Nephron progenitor cell (in vitro differentiated cells): ENCODE measurements around the gene GRK3.
"Not testable (repeated sequence)": the region's sequence is repeated elsewhere in the genome, so short reads cannot be mapped to it uniquely, and the experiment has no call there.

Experiments used
- DNase-seq: peaks from one replicate; pipeline ENCODE4 v3.0.0; 2021
- H3K27ac Mint-ChIP-seq: 2 replicates; pipeline ENCODE4 v1.8.0; 2021; ENCODE audit warnings: mild to moderate bottlenecking, moderate library complexity, mixed read lengths
- H3K27me3 Mint-ChIP-seq: 2 replicates; pipeline ENCODE4 v1.8.0; 2021; ENCODE audit warnings: mild to moderate bottlenecking, low read depth, mixed read lengths; ENCODE audit not compliant: poor library complexity
- H3K36me3 Mint-ChIP-seq: 2 replicates; pipeline ENCODE4 v1.8.0; 2021; ENCODE audit warnings: low read depth, mixed read lengths
- H3K4me1 Mint-ChIP-seq: 2 replicates; pipeline ENCODE4 v1.8.0; 2021; ENCODE audit warnings: mixed read lengths
- H3K4me3 Mint-ChIP-seq: 2 replicates; pipeline ENCODE4 v1.8.0; 2021; ENCODE audit warnings: mild to moderate bottlenecking, moderate library complexity, mixed read lengths
- H3K9me3 Mint-ChIP-seq: 2 replicates; pipeline ENCODE4 v1.8.0; 2021; ENCODE audit warnings: mild to moderate bottlenecking, moderate library complexity, mixed read lengths
- TF ChIP-seq, protein P1 (sequence below): fragments of 200-600 bp; sonication (generic); IDR thresholded peaks from 2 replicates; pipeline ENCODE4 v1.5.0; 2021; ENCODE audit warnings: antibody characterized with exemption

The GRK3 gene

DNA sequence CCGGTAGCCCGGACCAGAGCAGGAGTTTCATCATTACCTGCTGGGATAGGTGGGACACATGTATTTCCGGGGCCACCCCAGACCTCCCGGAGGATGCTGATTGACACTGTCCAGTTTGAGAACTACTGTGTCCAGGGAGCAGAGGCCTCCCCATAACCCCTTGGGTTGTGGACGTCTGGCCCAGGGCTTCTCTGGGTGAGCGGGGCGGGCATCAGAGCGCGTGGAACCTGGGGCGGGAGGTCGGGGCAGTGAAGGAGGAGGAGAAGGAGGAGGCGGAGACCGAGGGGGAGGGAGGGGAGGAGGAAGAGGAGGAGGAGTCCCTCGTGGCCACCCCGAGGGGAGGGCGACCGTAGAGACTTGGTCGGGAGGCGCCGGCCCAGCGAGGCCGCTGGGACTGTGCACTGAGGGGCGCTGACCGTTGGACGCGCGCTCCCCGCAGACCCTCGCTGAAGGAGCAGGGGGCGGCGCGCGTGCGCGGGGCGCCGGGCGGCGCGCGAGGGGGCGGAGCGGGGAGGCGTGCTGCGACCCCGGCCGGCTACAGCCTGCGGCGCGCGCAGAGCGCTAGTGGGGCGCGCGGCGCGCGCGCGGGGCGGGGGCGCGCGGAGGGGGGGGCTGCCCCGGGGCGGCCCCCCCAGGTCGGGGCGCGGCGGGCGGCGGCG lies at the start of gene GRK3:
GRK3 (plus strand) TSS at position 356 of the 659 bp plus-strand sequence. CDS start 366 bp downstream, outside the sequence.
- Mint-ChIP-seq H3K36me3 (no peaks in the 10 kb centered on the region), H3K4me3 (peak within 1 kb of the TSS; percentile 95), H3K4me1 (peaks cover 46% of the 10 kb centered on the region), H3K9me3 (peaks cover 7% of the 10 kb centered on the region), H3K27me3 (peaks cover 57% of the 10 kb centered on the region), H3K27ac (no peak within 1 kb of the TSS)
- peak; percentile 86 for DNase-seq
- TF ChIP-seq, protein P1, sequence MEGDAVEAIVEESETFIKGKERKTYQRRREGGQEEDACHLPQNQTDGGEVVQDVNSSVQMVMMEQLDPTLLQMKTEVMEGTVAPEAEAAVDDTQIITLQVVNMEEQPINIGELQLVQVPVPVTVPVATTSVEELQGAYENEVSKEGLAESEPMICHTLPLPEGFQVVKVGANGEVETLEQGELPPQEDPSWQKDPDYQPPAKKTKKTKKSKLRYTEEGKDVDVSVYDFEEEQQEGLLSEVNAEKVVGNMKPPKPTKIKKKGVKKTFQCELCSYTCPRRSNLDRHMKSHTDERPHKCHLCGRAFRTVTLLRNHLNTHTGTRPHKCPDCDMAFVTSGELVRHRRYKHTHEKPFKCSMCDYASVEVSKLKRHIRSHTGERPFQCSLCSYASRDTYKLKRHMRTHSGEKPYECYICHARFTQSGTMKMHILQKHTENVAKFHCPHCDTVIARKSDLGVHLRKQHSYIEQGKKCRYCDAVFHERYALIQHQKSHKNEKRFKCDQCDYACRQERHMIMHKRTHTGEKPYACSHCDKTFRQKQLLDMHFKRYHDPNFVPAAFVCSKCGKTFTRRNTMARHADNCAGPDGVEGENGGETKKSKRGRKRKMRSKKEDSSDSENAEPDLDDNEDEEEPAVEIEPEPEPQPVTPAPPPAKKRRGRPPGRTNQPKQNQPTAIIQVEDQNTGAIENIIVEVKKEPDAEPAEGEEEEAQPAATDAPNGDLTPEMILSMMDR: no peak

DNA sequence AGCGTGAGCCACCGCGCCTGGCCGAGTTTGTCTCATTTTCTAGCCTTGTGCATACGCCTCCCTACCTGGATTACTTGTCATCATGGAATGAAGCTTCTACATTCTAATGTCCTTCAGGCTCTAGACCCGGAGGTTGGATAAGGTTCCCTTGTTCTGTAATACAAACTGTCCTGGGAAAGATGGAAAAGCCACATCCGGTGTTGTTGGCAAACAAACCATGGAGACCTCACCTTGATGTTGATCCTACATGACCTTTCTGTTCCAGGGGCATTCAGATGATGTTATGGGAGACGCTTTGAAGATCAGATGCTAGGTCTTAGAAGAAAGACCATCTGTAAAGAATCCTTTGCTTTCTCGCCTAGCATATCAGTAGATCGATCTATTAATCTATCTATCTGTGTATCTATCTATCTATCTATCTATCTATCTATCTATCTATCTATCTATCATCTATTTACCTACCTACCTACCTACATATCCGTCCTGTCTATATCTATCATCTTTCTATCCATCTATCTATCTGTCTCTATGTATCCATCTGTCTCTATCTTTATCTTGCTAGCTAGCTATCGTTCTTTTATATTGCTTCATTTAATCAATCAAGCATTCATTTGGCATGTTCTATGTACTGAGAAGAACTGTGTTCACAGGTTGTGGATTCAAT lies 46.3 kb upstream of the GRK3 start:
- TF ChIP-seq, protein P1: no peak
- peaks cover 14% of the 10 kb centered on the region for H3K9me3 Mint-ChIP-seq
- H3K27me3 Mint-ChIP-seq: no peaks in the 10 kb centered on the region
- no peak overlapping the region for H3K27ac Mint-ChIP-seq
- H3K4me3 Mint-ChIP-seq: no peak overlapping the region
- peaks cover 51% of the 10 kb centered on the region for H3K36me3 Mint-ChIP-seq
- DNase-seq: no peak
- peaks cover 9% of the 10 kb centered on the region for H3K4me1 Mint-ChIP-seq

DNA sequence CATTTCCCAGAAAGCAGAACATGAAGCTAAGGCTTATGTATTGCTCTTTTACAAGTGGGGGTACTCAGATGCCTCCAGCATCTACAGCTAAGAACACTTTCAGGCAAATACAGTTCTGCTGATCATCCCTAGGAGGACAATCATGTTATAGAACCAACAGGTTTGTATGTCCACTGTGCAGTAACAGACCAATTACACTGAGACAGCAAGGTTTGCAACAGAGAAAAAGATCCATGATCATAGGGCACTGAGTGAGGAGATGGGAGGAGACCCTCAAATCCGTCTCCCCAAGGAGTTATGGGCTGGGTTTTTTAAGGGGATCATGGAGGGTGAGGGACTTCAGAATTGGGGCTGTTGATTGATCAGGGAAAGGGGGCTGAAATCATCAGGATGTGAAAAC lies 39.1 kb upstream of the GRK3 start:
- Mint-ChIP-seq H3K4me1 (no peaks in the 10 kb centered on the region), H3K27me3 (peaks cover 10% of the 10 kb centered on the region)

DNA sequence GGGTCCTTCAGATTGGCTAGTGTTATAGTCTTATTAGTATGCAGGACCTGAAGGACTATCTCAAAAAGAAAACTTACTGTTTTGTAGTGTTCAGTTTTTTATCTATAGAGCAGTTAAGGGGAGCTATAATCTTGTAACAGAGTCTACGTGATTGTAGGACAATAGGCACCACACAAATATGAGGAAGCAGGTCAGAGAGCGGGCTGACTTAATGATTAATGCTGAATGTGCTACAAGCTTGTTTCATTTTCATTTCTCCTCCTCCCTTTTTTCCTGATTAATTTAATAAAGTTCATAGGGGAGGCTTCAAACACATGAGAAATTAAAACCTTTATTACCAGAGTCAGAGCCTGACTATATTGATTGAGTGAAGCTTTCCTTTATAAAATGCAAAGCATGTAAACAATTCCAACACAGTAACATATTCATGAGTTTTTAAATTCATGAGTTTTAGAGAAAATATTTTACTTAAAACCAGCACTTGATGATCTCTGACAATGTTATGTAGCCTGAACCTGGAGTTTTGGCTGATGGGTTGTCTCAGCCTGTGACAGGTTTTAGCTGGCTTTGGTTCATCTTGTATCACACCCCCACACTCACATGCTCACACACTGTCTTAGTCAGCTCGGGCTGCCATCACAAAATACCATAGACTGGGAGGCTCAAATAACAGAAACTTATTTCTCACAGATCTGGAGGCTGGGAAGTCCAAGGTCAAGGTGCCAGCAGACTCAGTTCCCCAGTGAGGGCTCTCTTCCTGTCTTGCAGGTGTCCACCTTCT lies 38.5 kb upstream of the GRK3 start:
- Mint-ChIP-seq H3K9me3 (peaks cover 70% of the 10 kb centered on the region), H3K36me3 (peaks cover 75% of the 10 kb centered on the region), H3K27me3 (peaks cover 10% of the 10 kb centered on the region)
- H3K4me3 Mint-ChIP-seq, DNase-seq, H3K27ac Mint-ChIP-seq, H3K4me1 Mint-ChIP-seq: not testable (repeated sequence)

More for the DNA sequence above, 39.1 kb upstream of the GRK3 start:
- H3K27ac Mint-ChIP-seq: no peak overlapping the region
- peaks cover 65% of the 10 kb centered on the region for H3K9me3 Mint-ChIP-seq
- no peak overlapping the region for H3K4me3 Mint-ChIP-seq
- H3K36me3 Mint-ChIP-seq: peaks cover 76% of the 10 kb centered on the region
- no peak for DNase-seq
- TF ChIP-seq, protein P1: no peak

DNA sequence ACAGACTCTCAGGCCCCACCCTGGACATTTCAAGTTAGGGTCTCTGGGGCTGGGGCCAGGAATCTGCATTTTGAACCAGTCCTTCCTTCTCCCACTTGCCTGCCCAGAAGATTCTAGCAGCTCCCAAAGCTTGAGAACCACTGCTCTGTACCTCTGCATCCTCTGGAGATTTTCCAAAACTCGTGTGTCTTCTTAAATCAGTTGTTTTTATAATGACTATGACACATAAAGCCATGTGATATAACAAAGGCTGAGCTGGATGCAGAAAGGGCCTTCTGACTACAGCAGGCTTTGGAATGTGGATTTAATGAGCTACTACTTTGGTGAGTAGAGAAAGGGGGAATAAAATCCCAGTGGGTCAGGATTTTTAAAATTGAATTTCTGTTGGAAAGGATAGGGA lies 37.5 kb upstream of the GRK3 start:
- Mint-ChIP-seq H3K9me3 (peaks cover 62% of the 10 kb centered on the region), H3K27me3 (peaks cover 10% of the 10 kb centered on the region)
- not testable (repeated sequence) for H3K27ac Mint-ChIP-seq

DNA sequence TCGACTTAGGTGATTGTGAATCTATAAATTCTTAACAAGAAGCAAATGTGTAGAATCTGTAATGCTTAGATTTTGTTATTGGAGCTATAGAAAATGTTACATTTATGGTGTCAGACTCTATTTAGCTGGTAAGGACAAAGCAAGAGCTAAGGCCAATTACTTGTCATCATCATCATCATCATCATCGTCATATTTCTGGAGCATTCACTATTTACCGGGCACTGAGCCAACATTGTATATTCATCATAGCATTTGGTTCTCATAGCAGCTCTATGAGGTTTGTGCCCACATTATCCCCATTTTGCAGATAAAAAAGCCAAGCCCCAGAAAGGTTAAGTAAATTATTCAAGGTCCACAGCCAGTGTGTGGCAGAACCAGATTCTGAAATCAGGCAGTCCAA lies 36.4 kb upstream of the GRK3 start:
- peaks cover 14% of the 10 kb centered on the region for H3K27me3 Mint-ChIP-seq
- not testable (repeated sequence) for H3K4me3 Mint-ChIP-seq, H3K4me1 Mint-ChIP-seq, H3K27ac Mint-ChIP-seq, DNase-seq
- peaks cover 67% of the 10 kb centered on the region for H3K36me3 Mint-ChIP-seq
- H3K9me3 Mint-ChIP-seq: peaks cover 56% of the 10 kb centered on the region

More for the DNA sequence above, 37.5 kb upstream of the GRK3 start:
- DNase-seq, H3K4me1 Mint-ChIP-seq, H3K4me3 Mint-ChIP-seq: not testable (repeated sequence)
- H3K36me3 Mint-ChIP-seq: peaks cover 70% of the 10 kb centered on the region

DNA sequence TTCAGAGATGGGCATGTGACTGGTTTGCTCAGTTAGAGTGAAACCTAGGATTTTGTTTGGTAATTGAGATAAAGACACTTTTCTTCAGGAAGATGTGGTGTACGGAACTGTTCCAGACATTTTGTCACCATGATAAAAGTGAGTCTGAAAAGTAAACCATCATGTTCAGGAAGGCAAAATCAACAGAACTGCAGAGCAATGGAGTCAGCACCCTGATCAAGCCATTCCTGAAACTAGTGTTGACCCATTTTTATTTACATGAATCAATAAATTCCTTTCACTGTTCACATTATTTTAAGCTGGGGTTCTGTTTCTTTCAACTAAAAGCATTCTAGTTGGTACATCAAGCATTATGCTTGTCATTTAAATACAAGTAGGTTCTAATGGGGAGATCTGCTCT lies 35.4 kb upstream of the GRK3 start:
- H3K27me3 Mint-ChIP-seq: peaks cover 16% of the 10 kb centered on the region
- DNase-seq, H3K4me1 Mint-ChIP-seq, H3K27ac Mint-ChIP-seq, H3K4me3 Mint-ChIP-seq: not testable (repeated sequence)
- peaks cover 72% of the 10 kb centered on the region for H3K36me3 Mint-ChIP-seq
- H3K9me3 Mint-ChIP-seq: peaks cover 61% of the 10 kb centered on the region

DNA sequence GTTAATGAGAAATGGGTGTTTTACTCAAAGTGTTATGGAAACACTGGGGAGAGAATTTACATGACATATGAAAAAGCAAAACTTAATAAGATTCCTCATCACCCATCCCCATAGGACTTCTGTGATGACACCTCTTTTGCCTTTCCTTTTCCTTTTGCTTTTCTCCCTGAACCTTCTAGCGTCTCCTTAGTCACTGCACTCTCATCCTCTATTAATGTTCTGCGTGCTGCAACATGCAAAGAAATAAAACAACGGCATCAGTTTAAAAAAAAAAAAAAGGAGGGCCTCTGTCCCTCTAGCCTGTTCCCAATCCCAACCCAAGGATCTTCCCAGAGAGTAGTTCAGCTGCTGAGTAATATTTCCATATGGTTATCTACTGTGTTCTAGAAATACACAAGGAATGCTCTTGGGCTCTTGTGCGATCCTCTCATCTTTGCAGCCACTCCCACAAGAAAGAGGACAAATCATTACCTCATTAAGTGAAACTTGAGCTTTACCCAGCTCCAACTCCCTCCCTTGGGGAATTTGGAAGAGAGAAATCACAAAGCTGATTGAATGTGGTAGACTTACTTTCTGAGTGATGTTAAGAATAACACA lies 34.8 kb upstream of the GRK3 start:
- Mint-ChIP-seq H3K27me3 (peaks cover 16% of the 10 kb centered on the region), H3K36me3 (peaks cover 72% of the 10 kb centered on the region), H3K9me3 (peaks cover 61% of the 10 kb centered on the region)
- H3K4me1 Mint-ChIP-seq, DNase-seq, H3K27ac Mint-ChIP-seq, H3K4me3 Mint-ChIP-seq: not testable (repeated sequence)

DNA sequence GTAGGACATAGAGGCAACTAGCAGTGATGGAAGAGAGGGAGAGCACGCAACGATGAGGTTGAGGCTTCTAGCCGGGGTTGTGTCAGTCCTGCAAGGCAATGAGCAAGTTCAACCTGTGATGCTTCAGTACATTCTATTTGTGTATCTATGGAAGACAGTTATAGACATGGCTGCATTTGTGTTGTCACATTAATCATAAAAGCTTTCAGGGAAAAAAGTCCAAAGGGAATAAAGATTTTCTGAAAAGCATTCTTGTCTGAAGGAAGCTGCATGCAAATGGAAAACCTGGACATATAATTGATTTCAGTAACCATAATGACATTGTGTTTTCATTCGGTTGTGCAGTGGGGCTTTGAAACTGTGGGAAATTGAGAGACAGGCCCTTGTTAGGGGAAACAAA lies 32.8 kb upstream of the GRK3 start:
- peaks cover 47% of the 10 kb centered on the region for H3K9me3 Mint-ChIP-seq
- H3K4me3 Mint-ChIP-seq, H3K4me1 Mint-ChIP-seq, DNase-seq, H3K27ac Mint-ChIP-seq: not testable (repeated sequence)
- H3K27me3 Mint-ChIP-seq: peaks cover 13% of the 10 kb centered on the region
- H3K36me3 Mint-ChIP-seq: peaks cover 65% of the 10 kb centered on the region
